ENCODE data around the gene LY6G5C.

Gene LY6G5C

GRCh38 chr6:31662124-31662723, 18.6 kb downstream of the LY6G5C start:
- no peak for DNase-seq (ENCODE audit: low read depth in 2 of 2)

DNA sequence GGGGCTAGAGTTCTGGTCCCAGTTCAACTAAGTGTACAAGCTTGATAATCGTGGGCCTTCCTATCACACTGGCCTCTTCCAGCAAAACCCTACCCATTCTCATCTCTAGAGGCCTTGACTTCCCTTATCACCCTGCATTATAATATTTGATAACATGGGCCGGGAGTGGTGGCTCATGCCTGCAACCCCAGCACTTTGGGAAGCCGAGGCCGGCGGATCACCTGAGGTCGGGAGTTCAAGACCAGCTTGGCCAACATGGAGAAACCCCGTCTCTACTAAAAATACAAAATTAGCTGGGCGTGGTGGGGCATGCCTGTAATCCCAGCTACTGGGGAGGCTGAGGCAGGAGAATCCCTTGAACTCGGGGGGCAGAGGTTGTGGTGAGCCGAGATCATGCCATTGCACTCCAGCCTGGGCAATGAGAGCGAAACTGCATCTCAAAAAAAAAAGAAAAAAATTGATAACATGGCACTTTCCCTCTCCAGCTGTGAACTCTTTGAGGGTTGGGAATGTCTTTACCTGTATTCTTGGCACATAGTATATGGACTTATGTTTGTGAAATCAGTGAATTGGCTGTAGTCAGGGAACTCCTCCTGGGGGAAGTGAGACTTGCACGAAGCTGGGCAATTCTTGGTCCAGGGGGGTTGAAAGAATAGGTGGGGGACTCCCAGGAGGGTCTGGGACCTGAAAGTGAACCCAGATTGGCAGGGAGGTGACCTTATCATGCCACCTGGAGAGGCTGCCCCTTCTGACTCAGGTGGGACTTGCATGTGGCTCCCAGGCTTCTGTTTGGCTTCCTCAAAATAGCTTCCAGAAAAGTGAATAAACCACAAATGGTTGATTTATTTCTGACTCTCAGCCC, 19.4 kb downstream of the LY6G5C start:
- no peak for DNase-seq (ENCODE audit: low read depth in 2 of 2)

DNA sequence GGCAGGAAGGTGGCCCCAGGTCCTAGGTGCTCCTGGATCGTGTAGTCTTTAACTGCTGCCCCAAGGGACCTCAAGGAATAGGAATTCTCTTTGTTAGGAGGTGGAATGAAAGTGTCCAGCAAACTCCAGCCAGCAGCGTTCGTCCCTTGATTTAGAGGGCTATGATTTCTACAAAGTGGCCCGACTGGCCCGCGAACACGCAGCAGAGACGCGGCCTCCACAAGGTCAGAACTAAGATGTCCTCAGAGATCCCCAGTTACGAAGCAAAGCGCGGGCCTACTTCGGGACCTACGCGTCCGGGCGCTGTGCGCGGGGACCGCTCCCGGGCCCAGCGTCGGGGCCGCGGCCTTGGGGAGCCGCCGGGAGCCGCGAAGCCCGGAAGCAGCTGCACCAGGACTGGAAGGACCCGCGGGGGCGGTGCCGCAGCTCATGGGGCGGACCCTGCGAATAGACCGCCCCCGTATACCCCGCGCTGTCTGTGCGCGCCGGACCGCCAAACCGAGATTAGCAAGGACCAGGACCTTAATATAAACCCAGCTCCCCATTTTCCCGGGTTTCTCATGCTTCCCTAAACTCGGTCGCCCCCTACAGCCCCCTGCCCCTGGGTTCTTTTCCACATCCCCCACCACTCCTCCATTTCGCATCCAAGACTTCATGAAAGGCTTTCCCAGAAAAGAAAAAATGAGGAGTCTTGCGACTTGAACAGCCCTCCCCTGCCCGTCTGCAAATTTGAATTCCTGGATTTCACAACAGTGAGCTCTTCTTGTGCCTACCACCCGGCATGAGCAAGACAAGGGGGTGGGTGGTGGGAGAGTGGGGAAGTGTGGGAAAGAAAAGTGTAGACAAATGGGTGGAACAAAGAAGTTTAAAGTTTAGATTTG, 20.2 kb downstream of the LY6G5C start, which contains the start of gene C6orf47:
C6orf47 (minus strand) TSS at position 398 of the 881 bp plus-strand sequence. CDS start 831 bp downstream, outside the sequence.
- DNase-seq (ENCODE audit: low read depth in 2 of 2), result peak in 1 of 2 donors; percentile 46

- DNase-seq (ENCODE audit: low read depth in 2 of 2), result peak in 1 of 2 donors; percentile 9
Measured at GRCh38 chr6:31659649-31660380, 21.1 kb downstream of the LY6G5C start.

DNA sequence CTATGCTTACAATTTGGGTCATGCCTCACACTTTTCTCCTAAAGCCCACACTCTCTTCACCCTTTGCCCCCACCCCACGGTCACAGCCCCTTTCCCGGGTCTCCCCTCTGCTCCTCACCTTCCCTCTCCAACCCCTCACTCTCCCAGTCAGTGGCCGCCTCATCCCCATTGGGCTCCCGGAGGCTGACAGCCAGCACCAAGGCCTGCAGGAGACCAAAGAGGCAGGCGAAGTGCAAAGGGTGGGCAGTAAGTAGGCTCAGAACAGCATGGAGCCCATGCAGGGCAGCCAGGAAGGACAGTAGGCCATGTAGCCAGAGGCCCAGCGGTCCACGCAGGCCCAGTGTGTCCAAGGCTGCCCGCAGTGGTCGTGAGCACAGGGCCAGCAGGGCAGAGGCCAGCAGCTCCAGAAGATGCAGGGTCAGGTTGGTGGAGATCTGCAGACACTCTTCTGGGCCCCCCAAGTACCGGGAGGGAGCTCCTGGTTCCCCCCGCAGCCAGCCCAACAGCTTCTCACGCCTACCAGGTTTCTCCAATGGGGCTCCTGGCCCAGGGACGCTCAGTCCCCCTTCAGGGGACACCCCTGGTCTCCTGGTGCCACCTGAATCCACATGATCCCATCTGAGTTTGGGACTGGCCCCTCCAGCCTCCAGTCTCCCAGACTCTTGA, 21.8 kb downstream of the LY6G5C start:
- no peak for DNase-seq (ENCODE audit: low read depth in 2 of 2)

- no peak for DNase-seq (ENCODE audit: low read depth in 2 of 2)
Measured at GRCh38 chr6:31658158-31658688, 22.6 kb downstream of the LY6G5C start.

DNA sequence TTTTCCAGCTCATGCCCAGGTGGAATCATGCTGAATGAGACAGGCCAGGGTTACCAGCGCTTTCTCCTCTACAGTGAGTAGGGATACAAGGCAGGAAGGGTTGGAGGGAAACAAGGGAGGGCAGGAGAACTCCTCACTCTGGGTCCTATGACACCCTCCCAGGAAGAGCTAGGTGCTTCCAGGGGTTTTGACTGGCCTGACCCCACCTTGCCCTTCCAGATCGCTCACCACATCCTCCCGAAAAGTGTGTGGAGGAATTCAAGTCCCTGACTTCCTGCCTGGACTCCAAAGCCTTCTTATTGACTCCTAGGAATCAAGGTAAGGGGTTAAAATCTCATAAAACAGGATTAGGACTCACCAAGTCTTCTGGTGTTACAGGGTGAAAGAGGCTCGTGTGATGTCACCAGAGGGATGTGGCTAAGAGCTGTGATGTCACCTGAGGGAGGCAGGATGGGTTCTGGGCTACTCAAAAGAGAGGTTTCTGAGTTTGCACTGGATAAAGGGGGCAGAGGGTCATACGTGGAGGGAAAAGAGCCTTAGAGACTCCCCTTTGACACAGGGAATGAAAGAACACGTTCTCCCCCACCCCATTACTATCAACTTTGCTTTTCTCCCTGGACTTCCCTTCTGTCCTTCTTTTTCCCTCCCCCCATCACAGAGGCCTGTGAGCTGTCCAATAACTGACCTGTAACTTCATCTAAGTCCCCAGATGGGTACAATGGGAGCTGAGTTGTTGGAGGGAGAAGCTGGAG, 23.3 kb downstream of the LY6G5C start:
- no peak for DNase-seq (ENCODE audit: low read depth in 2 of 2)

GRCh38 chr6:31655349-31656237, 25.3 kb downstream of the LY6G5C start, which contains the start of gene APOM:
APOM (plus strand) TSS chr6:31655894; CDS start chr6:31655967, 73 bp downstream.
- no peak for DNase-seq (ENCODE audit: low read depth in 2 of 2)

- DNase-seq (ENCODE audit: low read depth in 2 of 2), result no peak
Measured at GRCh38 chr6:31654574-31655348, 26.1 kb downstream of the LY6G5C start.

- peak; percentile 72 to 84 for DNase-seq (ENCODE audit: low read depth in 2 of 2)
Measured at GRCh38 chr6:31652925-31653724, 27.7 kb downstream of the LY6G5C start.

DNA sequence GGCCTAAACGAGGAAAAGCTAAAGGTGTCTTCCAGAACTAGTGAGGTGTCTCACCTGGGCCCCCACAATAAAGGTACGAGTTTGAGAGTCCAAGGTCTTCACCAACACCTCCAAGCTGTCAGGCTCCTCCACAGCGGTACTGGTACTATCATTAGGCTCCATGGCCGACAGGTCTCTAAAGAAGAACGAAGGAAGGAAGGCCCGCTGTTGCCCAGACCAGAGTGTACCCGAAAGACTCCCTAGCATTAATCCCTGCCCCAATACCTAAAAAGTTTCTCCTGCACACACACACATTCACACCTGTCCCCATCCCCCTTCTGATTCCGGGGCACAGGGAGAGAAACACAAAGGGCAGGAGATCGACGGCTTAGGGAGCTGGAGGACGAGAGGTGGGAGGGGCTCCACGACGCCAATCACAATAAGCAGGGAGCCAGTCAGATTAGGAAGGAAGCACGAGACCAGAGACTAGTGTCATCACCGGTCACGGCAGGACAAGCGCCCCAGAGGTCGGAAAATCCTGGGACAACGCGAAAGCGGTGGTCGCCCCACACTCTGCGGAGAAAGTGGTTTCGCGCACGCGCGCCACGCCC, 29.2 kb downstream of the LY6G5C start:
- DNase-seq (ENCODE audit: low read depth in 2 of 2), result no peak

- no peak for DNase-seq (ENCODE audit: low read depth in 2 of 2)
Measured at GRCh38 chr6:31645325-31645724, 35.5 kb downstream of the LY6G5C start.

- no peak for DNase-seq (ENCODE audit: low read depth in 2 of 2)
Measured at GRCh38 chr6:31643818-31644454, 36.9 kb downstream of the LY6G5C start.

- DNase-seq (ENCODE audit: low read depth in 2 of 2), result no peak
Measured at GRCh38 chr6:31642798-31643570, 37.9 kb downstream of the LY6G5C start.

GRCh38 chr6:31641370-31641769, 39.5 kb downstream of the LY6G5C start:
- no peak for DNase-seq (ENCODE audit: low read depth in 2 of 2)

Measured in stimulated activated CD8-positive, alpha-beta memory T cell treated with anti-CD3 and anti-CD28 coated beads, Interleukin-15, amount 100 ng/mL, for 4 hours (primary cell).